Tibial nerve (tissue), 4 donors: ENCODE results near the gene PRSS48.

ENCODE experiments used
- EP300 ChIP-seq, 2 donors: sonication (generic); formaldehyde crosslinking; IDR thresholded peaks; one replicate each; pipeline ENCODE4 v1.6.1; 2017; ENCODE audit warnings: antibody characterized with exemption in 2 of 2, mild to moderate bottlenecking in 1 of 2
- POLR2A ChIP-seq, 2 donors: fragments of 450-650 bp; IDR thresholded peaks; one replicate each; pipeline ENCODE4 v1.6.1; 2017; ENCODE audit warnings: antibody characterized with exemption in 2 of 2, mild to moderate bottlenecking in 2 of 2, moderate library complexity in 2 of 2
- TF ChIP-seq, protein P1 (sequence below), 5 experiments: fragments of 200-600 bp in 3 of 5; fragments of 450-650 bp in 2 of 5; sonication (generic) in 3 of 5; IDR thresholded peaks; one replicate each; pipeline ENCODE4 v1.5.1; 2016 to 2019; ENCODE audit warnings: antibody characterized with exemption in 5 of 5, mild to moderate bottlenecking in 3 of 5, moderate library complexity in 2 of 5

DNA sequence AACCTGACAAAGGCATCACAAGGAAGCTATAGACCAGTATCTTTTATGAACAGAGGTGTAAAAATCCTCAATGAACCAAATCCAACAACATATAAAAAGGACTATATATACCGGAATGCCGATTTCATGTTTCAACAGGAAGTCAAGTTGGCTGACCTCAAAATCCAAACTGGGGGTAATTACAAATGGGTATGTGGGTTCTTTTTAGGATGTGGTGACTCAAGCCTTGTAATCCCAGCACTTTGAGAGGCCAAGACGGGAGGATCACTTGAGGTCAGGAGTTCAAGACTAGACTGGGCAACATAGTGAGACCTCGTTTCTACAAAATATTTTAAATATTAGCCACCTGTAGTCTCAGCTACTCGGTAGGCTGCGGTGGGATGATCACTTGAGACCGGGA is 10.4 kb downstream of the PRSS48 start:
- TF ChIP-seq, protein P1, sequence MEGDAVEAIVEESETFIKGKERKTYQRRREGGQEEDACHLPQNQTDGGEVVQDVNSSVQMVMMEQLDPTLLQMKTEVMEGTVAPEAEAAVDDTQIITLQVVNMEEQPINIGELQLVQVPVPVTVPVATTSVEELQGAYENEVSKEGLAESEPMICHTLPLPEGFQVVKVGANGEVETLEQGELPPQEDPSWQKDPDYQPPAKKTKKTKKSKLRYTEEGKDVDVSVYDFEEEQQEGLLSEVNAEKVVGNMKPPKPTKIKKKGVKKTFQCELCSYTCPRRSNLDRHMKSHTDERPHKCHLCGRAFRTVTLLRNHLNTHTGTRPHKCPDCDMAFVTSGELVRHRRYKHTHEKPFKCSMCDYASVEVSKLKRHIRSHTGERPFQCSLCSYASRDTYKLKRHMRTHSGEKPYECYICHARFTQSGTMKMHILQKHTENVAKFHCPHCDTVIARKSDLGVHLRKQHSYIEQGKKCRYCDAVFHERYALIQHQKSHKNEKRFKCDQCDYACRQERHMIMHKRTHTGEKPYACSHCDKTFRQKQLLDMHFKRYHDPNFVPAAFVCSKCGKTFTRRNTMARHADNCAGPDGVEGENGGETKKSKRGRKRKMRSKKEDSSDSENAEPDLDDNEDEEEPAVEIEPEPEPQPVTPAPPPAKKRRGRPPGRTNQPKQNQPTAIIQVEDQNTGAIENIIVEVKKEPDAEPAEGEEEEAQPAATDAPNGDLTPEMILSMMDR (IDR thresholded peaks at IDR 0.05) = no peak
- TF ChIP-seq EP300 (IDR thresholded peaks at IDR 0.05) (no peak), POLR2A (IDR thresholded peaks at IDR 0.05) (no peak)
